ENCODE results near the gene SCUBE1. TPM values are rescaled to one million over a fixed set of nuclear protein-coding genes. Genes with fewer than 3 reads are reported as not detected.
A peak's percentile ranks its signal among the peaks of the same experiment; 100 is the strongest.
"Not testable (repeated sequence)": the region's sequence is repeated elsewhere in the genome, so short reads cannot be mapped to it uniquely, and the experiment has no call there.

The SCUBE1 gene
- total RNA-seq, 1 donor from 2014 or later = not detected

GRCh38 chr22:43377548-43377895 is 34.4 kb upstream of the SCUBE1 start:
- H3K4me1 Mint-ChIP-seq (ENCODE audit: low read depth) = peaks cover 35% of the 10 kb centered on the region
- no peak overlapping the region for H3K4me3 Mint-ChIP-seq (ENCODE audit: low read depth)
- intact Hi-C loops (cut with micrococcal nuclease) = no loop called here
- peaks cover 66% of the 10 kb centered on the region for H3K27me3 Mint-ChIP-seq (ENCODE audit: low read depth)
- DNase-seq (ENCODE audit: low spot score) = no peak
- H3K27ac Mint-ChIP-seq = no peak overlapping the region
- peaks cover 9% of the 10 kb centered on the region for H3K9me3 Mint-ChIP-seq
- H3K36me3 Mint-ChIP-seq (ENCODE audit: low read depth) = no peaks in the 10 kb centered on the region

GRCh38 chr22:43376765-43377547 is 33.8 kb upstream of the SCUBE1 start:
- H3K27me3 Mint-ChIP-seq (ENCODE audit: low read depth) = peaks cover 61% of the 10 kb centered on the region
- no peak overlapping the region for H3K4me3 Mint-ChIP-seq (ENCODE audit: low read depth)
- no peak overlapping the region for H3K27ac Mint-ChIP-seq

DNA sequence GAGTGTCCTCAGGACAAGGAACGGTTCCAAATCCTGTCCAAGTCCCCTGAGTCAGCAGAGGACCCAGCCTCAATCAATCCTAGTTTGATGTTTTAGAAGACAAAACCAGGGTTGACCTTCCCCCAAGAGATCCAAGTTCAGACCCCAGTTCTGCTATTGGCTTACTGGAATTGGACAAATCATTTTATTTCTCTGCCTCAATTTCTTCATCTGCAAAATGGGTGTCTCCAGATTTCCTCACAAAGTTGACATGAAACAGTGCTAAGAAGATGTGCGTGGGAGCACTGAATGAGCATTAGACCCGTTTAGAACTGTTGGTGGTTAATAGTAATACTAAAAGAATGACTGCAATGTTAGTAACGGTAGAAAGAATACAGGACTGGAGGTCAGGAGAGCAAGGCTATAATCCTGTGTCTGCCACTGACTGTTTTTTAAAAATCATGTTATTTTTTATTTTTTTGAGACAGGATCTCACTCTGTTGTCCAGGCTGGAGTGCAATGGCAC is 32.8 kb upstream of the SCUBE1 start:
- H3K27ac Mint-ChIP-seq = no peak overlapping the region

More at GRCh38 chr22:43376765-43377547, 33.8 kb upstream of the SCUBE1 start:
- intact Hi-C loops (cut with micrococcal nuclease) = no loop called here
- DNase-seq (ENCODE audit: low spot score) = peak; percentile 30
- H3K36me3 Mint-ChIP-seq (ENCODE audit: low read depth) = no peaks in the 10 kb centered on the region
- peaks cover 9% of the 10 kb centered on the region for H3K9me3 Mint-ChIP-seq
- peaks cover 35% of the 10 kb centered on the region for H3K4me1 Mint-ChIP-seq (ENCODE audit: low read depth)

GRCh38 chr22:43370036-43370435 is 26.9 kb upstream of the SCUBE1 start:
- peaks cover 53% of the 10 kb centered on the region for H3K27me3 Mint-ChIP-seq (ENCODE audit: low read depth)
- H3K27ac Mint-ChIP-seq = no peak overlapping the region
- no peaks in the 10 kb centered on the region for H3K36me3 Mint-ChIP-seq (ENCODE audit: low read depth)
- peaks cover 8% of the 10 kb centered on the region for H3K9me3 Mint-ChIP-seq
- H3K4me1 Mint-ChIP-seq (ENCODE audit: low read depth) = no peaks in the 10 kb centered on the region
- H3K4me3 Mint-ChIP-seq (ENCODE audit: low read depth) = no peak overlapping the region
- intact Hi-C loops (cut with micrococcal nuclease) = no loop called here
- no peak for DNase-seq (ENCODE audit: low spot score)

More for the DNA sequence above, 32.8 kb upstream of the SCUBE1 start:
- Mint-ChIP-seq H3K4me3 (ENCODE audit: low read depth) (no peak overlapping the region), H3K9me3 (peaks cover 9% of the 10 kb centered on the region), H3K4me1 (ENCODE audit: low read depth) (peaks cover 26% of the 10 kb centered on the region), H3K27me3 (ENCODE audit: low read depth) (peaks cover 62% of the 10 kb centered on the region), H3K36me3 (ENCODE audit: low read depth) (no peaks in the 10 kb centered on the region)
- no peak for DNase-seq (ENCODE audit: low spot score)
- intact Hi-C loops (cut with micrococcal nuclease) = no loop called here

GRCh38 chr22:43365715-43366440 is 22.7 kb upstream of the SCUBE1 start:
- Mint-ChIP-seq H3K4me3 (ENCODE audit: low read depth) (no peak overlapping the region), H3K36me3 (ENCODE audit: low read depth) (no peaks in the 10 kb centered on the region), H3K27ac (no peak overlapping the region), H3K27me3 (ENCODE audit: low read depth) (peaks cover 36% of the 10 kb centered on the region), H3K9me3 (no peaks in the 10 kb centered on the region), H3K4me1 (ENCODE audit: low read depth) (no peaks in the 10 kb centered on the region)
- intact Hi-C loops (cut with micrococcal nuclease) = no loop called here
- no peak for DNase-seq (ENCODE audit: low spot score)

DNA sequence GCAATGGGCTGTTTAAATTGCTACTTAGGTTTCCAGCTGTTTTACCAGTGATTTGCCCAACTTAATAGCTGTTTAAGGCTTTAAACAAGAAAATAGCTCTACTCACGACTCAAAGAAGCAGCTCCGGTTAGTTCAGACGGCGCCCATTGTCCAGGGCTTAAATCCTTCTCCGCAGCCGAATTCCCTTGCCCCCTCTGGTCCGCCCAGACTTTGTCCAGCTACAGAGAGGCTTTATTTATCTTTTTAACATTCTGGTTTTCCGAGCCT is 20.9 kb upstream of the SCUBE1 start:
- H3K9me3 Mint-ChIP-seq = no peaks in the 10 kb centered on the region

GRCh38 chr22:43363315-43364168 is 20.4 kb upstream of the SCUBE1 start:
- peaks cover 31% of the 10 kb centered on the region for H3K27me3 Mint-ChIP-seq (ENCODE audit: low read depth)
- no peaks in the 10 kb centered on the region for H3K9me3 Mint-ChIP-seq
- no peak overlapping the region for H3K27ac Mint-ChIP-seq
- H3K36me3 Mint-ChIP-seq (ENCODE audit: low read depth) = no peaks in the 10 kb centered on the region
- no peak for DNase-seq (ENCODE audit: low spot score)
- intact Hi-C loops (cut with micrococcal nuclease) = no loop called here
- no peak overlapping the region for H3K4me3 Mint-ChIP-seq (ENCODE audit: low read depth)
- no peaks in the 10 kb centered on the region for H3K4me1 Mint-ChIP-seq (ENCODE audit: low read depth)

More for the DNA sequence above, 20.9 kb upstream of the SCUBE1 start:
- Mint-ChIP-seq H3K27ac (no peak overlapping the region), H3K27me3 (ENCODE audit: low read depth) (peaks cover 33% of the 10 kb centered on the region), H3K4me3 (ENCODE audit: low read depth) (no peak overlapping the region), H3K4me1 (ENCODE audit: low read depth) (no peaks in the 10 kb centered on the region), H3K36me3 (ENCODE audit: low read depth) (no peaks in the 10 kb centered on the region)
- intact Hi-C loops (cut with micrococcal nuclease) = no loop called here
- no peak for DNase-seq (ENCODE audit: low spot score)

- no peaks in the 10 kb centered on the region for H3K36me3 Mint-ChIP-seq (ENCODE audit: low read depth)
- peaks cover 16% of the 10 kb centered on the region for H3K27me3 Mint-ChIP-seq (ENCODE audit: low read depth)
- H3K4me1 Mint-ChIP-seq (ENCODE audit: low read depth) = no peaks in the 10 kb centered on the region
- intact Hi-C loops (cut with micrococcal nuclease) = no loop called here
- H3K27ac Mint-ChIP-seq = no peak overlapping the region
- DNase-seq (ENCODE audit: low spot score) = no peak
- H3K9me3 Mint-ChIP-seq = no peaks in the 10 kb centered on the region
- H3K4me3 Mint-ChIP-seq (ENCODE audit: low read depth) = no peak overlapping the region
Measured at GRCh38 chr22:43360576-43360975, 17.4 kb upstream of the SCUBE1 start.

- DNase-seq (ENCODE audit: low spot score) = no peak
- intact Hi-C loops (cut with micrococcal nuclease) = no loop called here
- peaks cover 13% of the 10 kb centered on the region for H3K27me3 Mint-ChIP-seq (ENCODE audit: low read depth)
- no peaks in the 10 kb centered on the region for H3K36me3 Mint-ChIP-seq (ENCODE audit: low read depth)
- no peak overlapping the region for H3K4me3 Mint-ChIP-seq (ENCODE audit: low read depth)
- H3K4me1 Mint-ChIP-seq (ENCODE audit: low read depth) = no peaks in the 10 kb centered on the region
- no peak overlapping the region for H3K27ac Mint-ChIP-seq
- H3K9me3 Mint-ChIP-seq = no peaks in the 10 kb centered on the region
Measured at GRCh38 chr22:43356881-43357280, 13.7 kb upstream of the SCUBE1 start.

DNA sequence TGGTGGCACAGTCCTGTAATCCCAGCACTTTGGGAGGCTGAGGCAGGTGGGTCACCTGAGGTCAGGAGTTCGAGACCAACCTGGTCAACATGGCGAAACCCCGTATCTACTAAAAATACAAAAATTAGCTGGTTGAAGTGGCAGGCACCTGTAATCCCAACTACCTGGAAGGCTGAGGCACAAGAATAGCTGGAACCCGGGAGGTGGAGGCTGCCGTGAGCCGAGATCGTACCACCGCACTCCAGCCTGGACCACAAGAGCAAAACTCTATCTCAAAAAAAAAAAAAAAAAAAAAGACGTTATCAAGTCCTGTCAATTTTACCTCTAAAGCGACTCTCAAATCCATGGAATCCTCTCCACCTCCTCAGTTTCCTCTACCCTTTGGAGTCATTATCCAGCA is 12.5 kb upstream of the SCUBE1 start:
- H3K4me1 Mint-ChIP-seq (ENCODE audit: low read depth); H3K27me3 Mint-ChIP-seq (ENCODE audit: low read depth); DNase-seq (ENCODE audit: low spot score); H3K9me3 Mint-ChIP-seq; H3K36me3 Mint-ChIP-seq (ENCODE audit: low read depth); intact Hi-C loops (cut with micrococcal nuclease); H3K4me3 Mint-ChIP-seq (ENCODE audit: low read depth); H3K27ac Mint-ChIP-seq: not testable (repeated sequence)

- H3K36me3 Mint-ChIP-seq (ENCODE audit: low read depth) = no peaks in the 10 kb centered on the region
- DNase-seq (ENCODE audit: low spot score) = no peak
- peaks cover 9% of the 10 kb centered on the region for H3K27me3 Mint-ChIP-seq (ENCODE audit: low read depth)
- H3K27ac Mint-ChIP-seq = no peak overlapping the region
- no peak overlapping the region for H3K4me3 Mint-ChIP-seq (ENCODE audit: low read depth)
- peaks cover 5% of the 10 kb centered on the region for H3K4me1 Mint-ChIP-seq (ENCODE audit: low read depth)
- no peaks in the 10 kb centered on the region for H3K9me3 Mint-ChIP-seq
- intact Hi-C loops (cut with micrococcal nuclease) = no loop called here
Measured at GRCh38 chr22:43351966-43352345, 8.8 kb upstream of the SCUBE1 start.

- Mint-ChIP-seq H3K36me3 (ENCODE audit: low read depth) (no peaks in the 10 kb centered on the region), H3K4me3 (ENCODE audit: low read depth) (no peak overlapping the region), H3K4me1 (ENCODE audit: low read depth) (peaks cover 21% of the 10 kb centered on the region), H3K27ac (no peak overlapping the region), H3K9me3 (no peaks in the 10 kb centered on the region), H3K27me3 (ENCODE audit: low read depth) (peaks cover 10% of the 10 kb centered on the region)
- no peak for DNase-seq (ENCODE audit: low spot score)
- intact Hi-C loops (cut with micrococcal nuclease) = no loop called here
Measured at GRCh38 chr22:43349636-43350035, 6.5 kb upstream of the SCUBE1 start.

Measured in activated T-helper 2 cell treated with anti-CD3 and anti-CD28 coated beads, Interferon-gamma antibody, Interleukin-2, Interleukin-4, amounts not matched to agents 10 μg/mL and 5 μg/mL and 100 μg/mL, durations not matched to agents 14 hours and 24 hours and 36 hours (primary cell).